SK-N-SH (cell line): Measurements from ENCODE around the gene PSTPIP1. TPM values are rescaled to one million over a fixed set of nuclear protein-coding genes. Genes with fewer than 3 reads are reported as not detected.

Source experiments
- CTCF ChIA-PET: fragments of 300-600, 350-600 bp; formaldehyde crosslinking; extraction: SDS; loops from one replicate; lab custom pipeline; 2021; lab: Yijun Ruan, JAX
- POLR2A ChIA-PET: fragments of 350-600 bp; sonication (Branson Sonifier 250); formaldehyde crosslinking; extraction: SDS; loops from one replicate; lab custom pipeline; 2020; ENCODE audit warnings: antibody characterized with exemption, inconsistent platforms; lab: Yijun Ruan, JAX
- DNase-seq: peaks from one replicate; pipeline ENCODE4 v3.0.0; 2012
- H2AFZ ChIP-seq: fragments of 200-600 bp; sonication (generic); 2 replicates; pipeline ENCODE4 v1.8.1; 2016; ENCODE audit warnings: antibody characterized with exemption, mild to moderate bottlenecking, low read depth
- H3F3A ChIP-seq: fragments of 200-600 bp; sonication (generic); replicated peaks from 2 replicates; pipeline ENCODE3; 2016; ENCODE audit warnings: antibody characterized with exemption, mild to moderate bottlenecking; ENCODE audit not compliant: insufficient read depth
- H3K27ac ChIP-seq, 2 experiments: fragments of 200-500 bp in 1 of 2; fragments of 200-600 bp in 1 of 2; sonication (Bioruptor generic) in 1 of 2; sonication (generic), shearing (Covaris generic) in 1 of 2; 2 replicates each; pipeline versions ENCODE4 v1.5.1 to v1.6.1; 2014 to 2016; ENCODE audit warnings: low read depth in 2 of 2, inconsistent platforms in 1 of 2, low read length in 1 of 2, mild to moderate bottlenecking in 1 of 2, mixed read lengths in 1 of 2
- H3K27me3 ChIP-seq: fragments of 200-600 bp; sonication (generic), shearing (Covaris generic); 2 replicates; pipeline ENCODE4 v1.6.1; 2016; ENCODE audit warnings: mixed run types; ENCODE audit not compliant: insufficient read depth
- H3K36me3 ChIP-seq, 2 experiments: fragments of 200-500 bp in 1 of 2; fragments of 200-600 bp in 1 of 2; sonication (Bioruptor generic) in 1 of 2; sonication (generic) in 1 of 2; replicated peaks in 1 of 2; 2 replicates each; pipeline versions ENCODE3 to v1.5.1; 2014 to 2016; ENCODE audit warnings: low read length in 1 of 2, mild to moderate bottlenecking in 1 of 2; ENCODE audit not compliant: insufficient read depth in 2 of 2, control insufficient read depth in 1 of 2
- H3K4me1 ChIP-seq, 2 experiments: fragments of 200-500 bp in 1 of 2; fragments of 200-600 bp in 1 of 2; sonication (Bioruptor generic) in 1 of 2; sonication (generic), shearing (Covaris generic) in 1 of 2; 2 replicates each; pipeline versions ENCODE4 v1.5.1 to v1.6.1; 2014 to 2016; ENCODE audit warnings: low read depth in 1 of 2, low read length in 1 of 2, mixed run types in 1 of 2; ENCODE audit not compliant: insufficient read depth in 2 of 2, control insufficient read depth in 1 of 2
- H3K4me2 ChIP-seq: fragments of 200-600 bp; sonication (generic), shearing (Covaris generic); 2 replicates; pipeline ENCODE4 v1.6.1; 2017; ENCODE audit warnings: mixed run types
- H3K4me3 ChIP-seq, 2 experiments: fragments of 200-500 bp in 1 of 2; fragments of 200-600 bp in 1 of 2; sonication (Bioruptor generic) in 1 of 2; sonication (generic), shearing (Covaris generic) in 1 of 2; 2 replicates each; pipeline versions ENCODE4 v1.5.1 to v1.8.1; 2014 to 2016; ENCODE audit warnings: low read depth in 2 of 2, inconsistent platforms in 1 of 2, low read length in 1 of 2, mild to moderate bottlenecking in 1 of 2, mixed read lengths in 1 of 2, moderate library complexity in 1 of 2
- H3K79me2 ChIP-seq: fragments of 200-600 bp; sonication (generic); 2 replicates; pipeline ENCODE4 v1.8.1; 2017; ENCODE audit warnings: mild to moderate bottlenecking; ENCODE audit not compliant: insufficient read depth
- H3K9ac ChIP-seq: fragments of 200-600 bp; sonication (generic); 2 replicates; pipeline ENCODE4 v1.6.1; 2017; ENCODE audit warnings: mixed run types
- H3K9me2 ChIP-seq: fragments of 200-600 bp; sonication (generic); 2 replicates; pipeline ENCODE4 v1.6.1; 2017; ENCODE audit warnings: mixed run types
- H3K9me3 ChIP-seq: fragments of 200-600 bp; sonication (generic); 2 replicates; pipeline ENCODE4 v1.6.1; 2017; ENCODE audit warnings: mixed run types, mild to moderate bottlenecking, moderate library complexity
- H4K20me1 ChIP-seq: fragments of 200-600 bp; sonication (generic); 2 replicates; pipeline ENCODE4 v1.6.1; 2017; ENCODE audit warnings: mild to moderate bottlenecking, mixed run types; ENCODE audit not compliant: insufficient read depth
- CTCF ChIP-seq: fragments of 200-600 bp; sonication (generic); IDR thresholded peaks from 2 replicates; pipeline ENCODE4 v1.6.1; 2017; ENCODE audit warnings: antibody characterized with exemption, mild to moderate bottlenecking, moderate library complexity
- EZH2phosphoT487 ChIP-seq: fragments of 200-600 bp; sonication (generic); IDR thresholded peaks from 2 replicates; pipeline ENCODE4 v1.6.1; 2017; ENCODE audit warnings: low read depth, mixed run types, mild to moderate bottlenecking, antibody characterized with exemption, moderate library complexity, borderline replicate concordance
- FOSL2 ChIP-seq: IDR thresholded peaks from 2 replicates; pipeline ENCODE4 v1.4.0; 2012; ENCODE audit warnings: low read depth, mild to moderate bottlenecking, moderate library complexity, borderline replicate concordance
- FOXJ3 ChIP-seq: sonication (generic); formaldehyde crosslinking; IDR thresholded peaks from 2 replicates; pipeline ENCODE4 v1.5.1; 2020; ENCODE audit warnings: mild to moderate bottlenecking, missing genetic modification reagents
- GATA2 ChIP-seq: sonication (generic); formaldehyde crosslinking; IDR thresholded peaks from 2 replicates; pipeline ENCODE4 v1.5.0; 2020; ENCODE audit warnings: mild to moderate bottlenecking, missing genetic modification reagents
- JUND ChIP-seq: IDR thresholded peaks from 2 replicates; pipeline ENCODE4 v1.4.0; 2012
- MAX ChIP-seq: IDR thresholded peaks from 2 replicates; pipeline ENCODE4 v1.4.0; 2012; ENCODE audit warnings: low read depth
- MXI1 ChIP-seq: IDR thresholded peaks from 2 replicates; pipeline ENCODE4 v1.6.1; 2012; ENCODE audit warnings: mild to moderate bottlenecking, low read depth, low read length, improper control_type of control experiment
- POLR2AphosphoS5 ChIP-seq: IDR thresholded peaks from 2 replicates; pipeline ENCODE4 v1.6.1; 2012; ENCODE audit warnings: low read depth, low read length
- RCOR1 ChIP-seq: fragments of 150-350 bp; IDR thresholded peaks from 2 replicates; pipeline ENCODE4 v1.6.1; 2017; ENCODE audit warnings: antibody characterized with exemption, low read length
- RFX5 ChIP-seq: IDR thresholded peaks from 2 replicates; pipeline ENCODE4 v1.6.1; 2012; ENCODE audit warnings: mild to moderate bottlenecking, improper control_type of control experiment, low read length
- RXRA ChIP-seq: IDR thresholded peaks from 2 replicates; pipeline ENCODE4 v1.4.0; 2012; ENCODE audit warnings: low read depth, mild to moderate bottlenecking, borderline replicate concordance
- SIN3A ChIP-seq: IDR thresholded peaks from 2 replicates; pipeline ENCODE4 v1.6.1; 2012; ENCODE audit warnings: low read depth, mild to moderate bottlenecking, low read length, moderate library complexity, borderline replicate concordance
- TAF1 ChIP-seq: IDR thresholded peaks from 2 replicates; pipeline ENCODE4 v1.6.1; 2012; ENCODE audit warnings: low read depth, mild to moderate bottlenecking, low read length, moderate library complexity, borderline replicate concordance
- TCF12 ChIP-seq: IDR thresholded peaks from 2 replicates; pipeline ENCODE4 v1.4.0; 2012
- TEAD4 ChIP-seq: IDR thresholded peaks from 2 replicates; pipeline ENCODE4 v1.4.0; 2012; ENCODE audit warnings: mild to moderate bottlenecking, borderline replicate concordance; ENCODE audit not compliant: insufficient read depth
- USF1 ChIP-seq: IDR thresholded peaks from 2 replicates; pipeline ENCODE4 v1.4.0; 2012; ENCODE audit warnings: low read depth, borderline replicate concordance
- YY1 ChIP-seq: IDR thresholded peaks from 2 replicates; pipeline ENCODE4 v1.4.0; 2012; ENCODE audit warnings: low read depth, mild to moderate bottlenecking
- WGBS: methylation state at CpG from one replicate; pipeline ENCODE4 v1.1.6; 2017; ENCODE audit warnings: low lambda C conversion rate; 5-methylcytosine and 5-hydroxymethylcytosine counted together
- polyA plus RNA-seq, 3 experiments: library from polyadenylated mRNA; depleted of rRNA; stranded (reverse); fragments of >200 nt; gene quantifications; 2 replicates each; pipeline ENCODE4 v1.2.3, GENCODE V29; 2012
- TF ChIP-seq, protein P1 (sequence below): fragments of 150-350 bp; IDR thresholded peaks from 2 replicates; pipeline ENCODE4 v1.6.1; 2016; ENCODE audit warnings: mild to moderate bottlenecking, low read depth, low read length
- TF ChIP-seq, protein P2 (sequence below): fragments of 150-350 bp; IDR thresholded peaks from 2 replicates; pipeline ENCODE4 v1.6.1; 2017; ENCODE audit warnings: antibody characterized with exemption, low read length, low read depth, borderline replicate concordance

The PSTPIP1 gene
- polyA plus RNA-seq, 1 of the 3 experiments (the other 2 are of a cell fraction): 0.69 TPM

GRCh38 chr15:77026501-77027110, 31.7 kb downstream of the PSTPIP1 start:
- DNase-seq: peak; percentile 24
- ChIA-PET POLR2A (no interaction called here), CTCF (interaction anchor here (0.7 to 4.2 kb wide), 5 partner anchors 10 to 517 kb away, joined by 3 to 46 read pairs (median 3); no protein-coding TSS in a partner anchor)
- Histone ChIP-seq H3K27me3 (no peaks in the 10 kb centered on the region), H3F3A (no peaks in the 10 kb centered on the region), H3K4me1 (peaks cover 0 to 6% of the 10 kb centered on the region in 2 experiments; a peak in 3 of 4 replicates), H3K9me2 (no peaks in the 10 kb centered on the region), H4K20me1 (no peaks in the 10 kb centered on the region), H3K79me2 (no peaks in the 10 kb centered on the region), H3K9ac (no peak overlapping the region), H2AFZ (no peak overlapping the region), H3K4me2 (no peak overlapping the region), H3K27ac (no peak overlapping the region), H3K36me3 (no peaks in the 10 kb centered on the region), H3K9me3 (no peaks in the 10 kb centered on the region), H3K4me3 (no peak overlapping the region)
- WGBS: 81% methylated on average over 9 of the region's 12 CpGs
- TF ChIP-seq EZH2phosphoT487: no peak
- no peak for TF ChIP-seq TCF12
- TF ChIP-seq GATA2: no peak
- TF ChIP-seq SIN3A: no peak
- TF ChIP-seq JUND: no peak
- no peak for TF ChIP-seq TEAD4
- no peak for TF ChIP-seq POLR2AphosphoS5
- no peak for TF ChIP-seq MXI1
- TF ChIP-seq YY1: no peak
- no peak for TF ChIP-seq FOSL2
- TF ChIP-seq, protein P1, sequence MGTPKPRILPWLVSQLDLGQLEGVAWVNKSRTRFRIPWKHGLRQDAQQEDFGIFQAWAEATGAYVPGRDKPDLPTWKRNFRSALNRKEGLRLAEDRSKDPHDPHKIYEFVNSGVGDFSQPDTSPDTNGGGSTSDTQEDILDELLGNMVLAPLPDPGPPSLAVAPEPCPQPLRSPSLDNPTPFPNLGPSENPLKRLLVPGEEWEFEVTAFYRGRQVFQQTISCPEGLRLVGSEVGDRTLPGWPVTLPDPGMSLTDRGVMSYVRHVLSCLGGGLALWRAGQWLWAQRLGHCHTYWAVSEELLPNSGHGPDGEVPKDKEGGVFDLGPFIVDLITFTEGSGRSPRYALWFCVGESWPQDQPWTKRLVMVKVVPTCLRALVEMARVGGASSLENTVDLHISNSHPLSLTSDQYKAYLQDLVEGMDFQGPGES: no peak
- TF ChIP-seq RFX5: no peak
- no peak for TF ChIP-seq USF1
- no peak for TF ChIP-seq FOXJ3 (CRISPR knock-in tag)

- Histone ChIP-seq H3K27me3 (no peaks in the 10 kb centered on the region), H3K79me2 (no peaks in the 10 kb centered on the region), H3K4me1 (no peaks in the 10 kb centered on the region; a peak in 1 of 4 replicates), H3K36me3 (no peaks in the 10 kb centered on the region), H3F3A (no peaks in the 10 kb centered on the region), H3K27ac (no peak overlapping the region), H2AFZ (no peak overlapping the region), H4K20me1 (no peaks in the 10 kb centered on the region), H3K9me3 (no peaks in the 10 kb centered on the region), H3K9me2 (no peaks in the 10 kb centered on the region), H3K4me2 (no peak overlapping the region), H3K9ac (no peak overlapping the region), H3K4me3 (no peak overlapping the region)
- POLR2A ChIA-PET: no interaction called here
- DNase-seq: peak; percentile 23
- 85% methylated on average over 11 of the region's 12 CpGs for WGBS
- TF ChIP-seq RCOR1 (no peak), TAF1 (no peak), USF1 (no peak), RXRA (no peak), MAX (no peak), CTCF (no peak)
- TF ChIP-seq, protein P2, sequence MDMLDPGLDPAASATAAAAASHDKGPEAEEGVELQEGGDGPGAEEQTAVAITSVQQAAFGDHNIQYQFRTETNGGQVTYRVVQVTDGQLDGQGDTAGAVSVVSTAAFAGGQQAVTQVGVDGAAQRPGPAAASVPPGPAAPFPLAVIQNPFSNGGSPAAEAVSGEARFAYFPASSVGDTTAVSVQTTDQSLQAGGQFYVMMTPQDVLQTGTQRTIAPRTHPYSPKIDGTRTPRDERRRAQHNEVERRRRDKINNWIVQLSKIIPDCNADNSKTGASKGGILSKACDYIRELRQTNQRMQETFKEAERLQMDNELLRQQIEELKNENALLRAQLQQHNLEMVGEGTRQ: no peak
- CTCF ChIA-PET: interaction anchor here (0.8 to 4.2 kb wide), 3 partner anchors 9 to 516 kb away, joined by 3 to 46 read pairs (median 3); no protein-coding TSS in a partner anchor
These were observed 32.3 kb downstream of the PSTPIP1 start for GRCh38 chr15:77027111-77027696.
